Stimulated activated CD4-positive, alpha-beta T cell treated with anti-CD3 and anti-CD28 coated beads, Interleukin-15, amount 100 ng/mL, for 1 hour (primary cell): ENCODE results near the gene CDK19.

Experiments used
- DNase-seq, 2 donors: peaks; one replicate each; pipeline ENCODE4 v3.0.0-alpha.2; 2020; ENCODE audit warnings: low read depth in 1 of 2, low spot score in 1 of 2

CDK19 gene

DNA sequence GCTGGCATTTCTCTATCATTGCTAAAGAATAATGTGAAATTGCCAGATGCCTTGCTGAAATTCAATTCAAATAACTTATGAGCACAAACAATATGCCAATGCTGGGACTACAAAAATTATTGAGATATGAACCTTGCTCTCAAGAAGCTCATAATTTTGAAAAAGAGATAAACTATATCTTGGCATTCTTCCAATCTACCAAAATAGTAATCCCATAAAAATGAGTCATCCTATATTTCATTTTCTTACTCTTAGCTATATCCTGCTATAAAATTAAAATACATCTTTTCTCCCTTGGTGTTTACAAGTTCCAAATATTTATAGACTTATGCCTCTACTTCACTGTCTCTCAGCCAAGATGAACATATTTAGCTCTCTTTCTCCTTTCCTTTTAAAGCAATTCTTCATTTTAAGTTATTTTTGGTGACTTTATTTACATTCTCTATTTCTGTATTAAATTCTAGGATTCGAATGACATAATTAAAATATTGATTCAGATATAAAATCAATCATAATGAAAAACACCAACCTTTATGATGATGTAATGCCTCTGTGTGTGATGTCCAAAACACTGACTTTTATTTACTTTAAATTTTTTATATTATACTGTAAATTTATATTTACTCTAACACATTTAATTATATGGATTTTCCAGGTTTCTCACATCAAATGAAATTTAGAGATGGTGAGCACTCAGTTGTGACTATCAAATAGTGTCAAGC is 152.6 kb downstream of the CDK19 start:
- no peak for DNase-seq

GRCh38 chr6:110661414-110661813 is 153.9 kb downstream of the CDK19 start:
- DNase-seq: no peak

GRCh38 chr6:110660066-110660655 is 155.1 kb downstream of the CDK19 start:
- DNase-seq: no peak

DNA sequence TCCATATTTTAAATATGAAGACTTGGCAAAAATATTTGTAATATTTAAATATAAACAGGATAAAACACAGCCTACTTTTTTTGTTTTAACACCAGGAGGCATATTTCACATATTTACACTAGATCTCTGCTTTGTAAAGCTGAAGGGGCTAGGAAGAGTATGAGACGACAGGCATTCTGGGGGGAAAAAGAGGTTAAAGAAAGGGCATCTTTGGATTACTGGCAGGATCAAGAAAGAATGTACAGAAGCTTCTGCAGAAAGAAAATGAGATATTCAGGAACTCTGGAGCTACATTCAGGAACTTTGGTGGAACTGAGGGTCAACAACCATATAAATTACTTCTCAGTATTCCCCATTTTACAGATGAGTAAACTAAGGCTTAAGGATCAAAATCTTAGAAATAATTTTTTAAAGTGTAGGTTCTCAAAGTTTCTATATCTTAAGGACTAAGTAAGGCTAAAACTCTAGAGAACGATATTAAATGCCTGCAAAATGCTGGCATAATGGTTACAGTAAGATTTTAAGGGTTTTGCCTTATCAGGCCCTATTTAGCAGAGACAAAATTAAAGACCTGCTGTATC is 156.5 kb downstream of the CDK19 start:
- no peak for DNase-seq

DNA sequence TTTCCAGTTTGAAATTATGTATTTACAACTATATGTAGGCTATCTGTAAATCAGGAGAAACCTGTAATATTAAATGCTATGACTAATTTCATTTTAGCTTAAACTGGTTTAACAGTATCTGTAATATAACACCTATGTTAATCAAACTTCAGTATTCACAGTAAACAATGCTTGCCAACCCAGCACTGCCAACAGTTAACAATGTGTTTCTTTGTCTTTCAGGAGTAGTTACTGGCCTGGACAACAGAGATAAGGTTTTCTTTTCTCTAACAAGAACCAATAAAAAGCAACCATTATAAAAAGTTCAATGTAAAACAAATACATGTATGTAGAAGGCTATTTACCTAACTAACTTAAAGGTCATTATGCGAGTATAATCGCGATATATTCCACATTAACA is 158.8 kb downstream of the CDK19 start:
- DNase-seq: no peak

DNA sequence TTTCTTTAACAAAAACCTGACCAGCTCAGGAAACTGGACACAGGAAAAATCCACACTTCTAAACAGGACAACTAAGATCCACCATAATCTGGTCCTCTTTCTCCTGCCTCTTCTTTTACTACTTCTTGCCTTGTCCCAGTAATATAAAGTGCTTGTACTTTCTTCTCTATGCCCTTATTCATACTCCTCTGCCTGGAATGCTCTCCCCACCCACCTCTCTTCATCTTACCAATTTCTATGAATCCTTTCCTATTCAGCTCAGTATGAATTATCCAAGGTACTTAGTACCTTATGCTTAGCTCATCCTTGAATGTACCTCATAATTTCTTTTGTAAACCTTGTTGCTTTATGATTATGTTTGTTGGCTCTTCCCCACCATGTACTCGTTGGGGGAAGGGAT is 159.4 kb downstream of the CDK19 start:
- DNase-seq: no peak

GRCh38 chr6:110654096-110654820 is 161.0 kb downstream of the CDK19 start:
- DNase-seq: no peak

DNA sequence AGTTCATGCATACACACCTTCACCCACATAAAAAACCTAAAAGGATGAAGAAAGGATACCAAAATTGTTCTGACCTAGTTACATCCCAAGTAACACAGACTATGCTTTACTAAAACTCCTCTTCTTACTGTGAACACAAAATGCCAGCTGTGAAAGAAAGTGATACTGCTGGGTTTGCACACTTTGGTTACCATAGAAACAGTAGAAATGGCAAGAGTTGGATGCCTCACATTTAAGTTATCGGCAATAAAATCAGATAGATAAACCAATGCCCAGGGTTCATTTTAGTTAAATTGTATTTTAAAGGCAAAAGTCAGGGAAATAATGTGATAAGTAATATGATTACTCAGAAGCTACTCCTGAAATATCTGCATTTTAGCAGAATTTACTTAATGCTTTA is 161.9 kb downstream of the CDK19 start:
- no peak for DNase-seq

GRCh38 chr6:110652520-110652919 is 162.7 kb downstream of the CDK19 start:
- no peak for DNase-seq

DNA sequence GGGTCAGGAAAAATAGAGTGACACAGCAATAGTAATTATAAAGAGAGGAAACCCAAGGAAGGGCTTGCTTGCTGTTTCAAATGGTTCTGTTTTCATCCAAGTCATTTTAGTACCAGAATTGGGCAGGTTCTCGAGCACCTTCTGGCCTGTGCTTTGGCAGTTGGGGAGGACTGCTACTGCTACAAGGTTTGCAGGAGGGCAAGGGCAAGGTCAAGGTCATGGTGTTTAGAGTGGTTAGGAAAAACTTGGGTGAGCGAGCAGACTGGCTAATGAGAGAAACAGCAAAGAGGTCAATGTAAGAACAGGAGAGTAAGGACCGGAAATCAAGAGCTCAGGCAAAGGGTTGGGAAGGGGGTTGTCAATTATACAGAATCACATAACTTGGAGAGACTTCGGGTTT is 164.5 kb downstream of the CDK19 start:
- no peak for DNase-seq

- DNase-seq: no peak
Measured at GRCh38 chr6:110649704-110650103, 165.6 kb downstream of the CDK19 start.

DNA sequence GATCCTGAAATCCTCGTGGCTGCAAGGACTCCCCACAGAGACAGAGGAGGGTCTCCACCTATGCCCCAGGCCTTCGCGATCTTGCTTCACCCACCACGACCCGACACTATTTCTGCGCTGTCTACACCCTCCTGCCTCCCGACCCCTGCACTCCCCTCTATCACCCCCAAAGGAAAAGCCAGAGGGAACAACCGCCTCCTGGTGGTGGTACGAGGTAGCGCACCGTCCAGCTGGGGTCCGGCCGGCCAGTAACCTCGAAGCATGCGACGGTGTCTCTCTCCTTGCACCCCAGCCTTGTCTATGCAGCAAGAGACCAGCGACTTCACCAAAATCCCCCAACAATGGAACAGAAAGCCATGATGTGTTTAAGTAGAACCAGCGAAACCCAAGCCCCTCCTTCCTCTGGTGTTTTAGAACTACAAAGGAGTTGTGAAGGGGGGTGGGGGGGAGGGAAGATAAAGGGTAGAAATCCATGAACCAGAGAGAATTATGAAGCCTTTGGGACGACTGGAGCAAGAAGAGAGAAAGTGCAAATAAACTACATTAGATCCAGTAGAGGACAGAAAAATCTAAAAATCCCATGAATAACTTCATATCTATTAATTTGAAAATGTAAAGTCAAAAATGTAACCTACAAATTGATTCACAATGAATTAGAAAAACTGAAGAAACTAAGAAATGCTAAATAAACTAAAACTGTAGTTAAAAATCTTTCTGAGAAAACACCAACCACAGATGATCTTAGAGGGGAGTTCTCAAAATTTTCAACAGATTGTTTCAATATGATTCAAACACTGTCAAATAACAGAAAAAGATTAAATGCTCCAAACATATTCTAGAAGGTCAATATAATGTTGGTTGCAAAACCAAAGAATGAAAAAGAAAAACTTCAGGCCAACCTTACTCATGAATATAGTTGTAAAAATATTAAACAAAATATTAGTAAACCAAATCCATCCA is 168.0 kb downstream of the CDK19 start:
- DNase-seq: no peak

DNA sequence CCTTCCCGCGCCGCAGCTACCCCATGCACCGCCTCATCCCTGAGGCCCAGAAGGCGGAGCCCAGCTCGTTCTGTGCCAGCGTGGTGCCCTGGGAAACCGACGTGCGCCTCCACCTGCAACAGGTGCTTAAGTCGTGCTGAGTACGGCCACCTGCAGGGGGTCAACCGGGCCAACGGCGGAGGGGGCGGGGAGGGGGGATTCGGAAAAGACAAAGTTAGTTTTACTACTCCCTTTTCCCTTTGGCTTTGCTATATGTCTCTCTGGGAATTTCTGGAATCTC is 168.9 kb downstream of the CDK19 start:
- DNase-seq: no peak

DNA sequence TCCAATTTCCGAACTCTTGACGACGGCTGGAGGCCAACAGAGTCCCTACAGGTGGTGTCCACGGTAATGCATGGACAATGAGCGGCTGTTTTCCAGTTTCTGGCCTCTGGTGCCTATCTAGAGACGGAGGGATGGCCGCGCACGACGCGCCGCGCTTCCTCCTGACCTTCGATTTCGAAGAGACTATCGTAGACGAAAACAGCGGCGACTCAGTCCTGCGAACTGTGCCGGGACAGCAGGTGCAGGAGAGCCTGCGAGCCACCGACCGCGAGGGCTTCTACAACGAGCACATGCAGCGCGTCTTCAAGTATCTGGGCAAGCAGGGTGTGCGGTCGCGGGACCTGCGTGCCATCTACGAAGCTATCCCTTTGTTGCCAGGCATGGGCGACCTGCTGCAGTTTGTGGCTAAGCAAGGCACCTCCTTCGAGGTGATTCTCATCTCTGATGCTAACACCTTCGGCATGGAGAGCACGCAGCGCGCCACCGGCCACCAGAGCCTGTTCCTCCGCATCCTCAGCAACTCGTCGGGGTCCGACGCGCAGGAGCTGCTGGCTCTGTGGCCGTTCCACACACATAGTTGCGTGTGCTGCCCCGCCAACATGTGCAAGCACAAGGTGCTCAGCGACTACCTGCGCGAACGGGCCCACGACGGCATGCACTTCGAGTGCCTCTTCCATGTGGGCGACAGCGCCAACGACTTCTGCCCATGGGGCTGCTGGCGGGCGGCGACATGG is 169.4 kb downstream of the CDK19 start:
- DNase-seq: no peak

GRCh38 chr6:110643175-110643574 is 172.1 kb downstream of the CDK19 start:
- no peak for DNase-seq

DNA sequence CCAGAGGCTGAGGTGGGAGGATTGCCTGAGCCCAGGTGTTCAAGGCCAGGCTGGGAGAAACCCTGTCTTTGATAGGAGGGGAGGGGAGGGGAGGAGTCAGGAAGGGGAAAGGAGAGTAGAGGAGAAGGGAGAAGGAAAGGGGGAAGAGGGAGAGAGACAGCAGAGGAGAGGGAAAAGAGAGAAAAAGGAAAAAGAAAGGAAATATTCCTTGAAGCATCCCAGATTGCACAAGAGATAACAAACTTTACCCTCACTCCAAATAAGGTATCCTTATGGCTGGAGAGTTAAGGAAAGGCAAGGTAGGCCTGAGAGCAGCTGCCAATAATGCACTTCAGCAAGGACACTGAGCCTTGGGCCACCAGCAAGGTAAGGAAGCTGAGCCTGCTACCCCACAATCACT is 172.6 kb downstream of the CDK19 start:
- no peak for DNase-seq

GRCh38 chr6:110636781-110637180 is 178.5 kb downstream of the CDK19 start:
- DNase-seq: no peak

DNA sequence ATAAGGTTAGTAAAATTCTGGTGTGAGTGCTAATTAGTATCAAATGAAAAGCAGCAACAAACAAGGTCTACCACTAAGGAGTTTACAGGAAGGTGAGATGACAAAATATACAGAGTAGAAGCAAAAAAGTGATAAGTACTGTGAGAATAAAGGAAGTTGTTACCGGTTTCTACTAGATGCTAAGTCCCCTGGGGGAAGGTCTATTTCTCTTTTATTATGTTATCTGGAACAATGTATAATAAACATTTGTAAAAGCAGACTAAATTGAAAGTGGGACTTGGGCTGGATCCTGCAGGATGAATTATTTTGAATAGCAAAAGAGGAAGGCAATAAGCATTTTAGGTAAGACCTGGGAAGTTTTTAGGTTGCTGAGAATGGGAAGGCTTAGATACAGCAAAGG is 180.2 kb downstream of the CDK19 start:
- no peak for DNase-seq

- DNase-seq: no peak
Measured at GRCh38 chr6:110633731-110634213, 181.5 kb downstream of the CDK19 start.

DNA sequence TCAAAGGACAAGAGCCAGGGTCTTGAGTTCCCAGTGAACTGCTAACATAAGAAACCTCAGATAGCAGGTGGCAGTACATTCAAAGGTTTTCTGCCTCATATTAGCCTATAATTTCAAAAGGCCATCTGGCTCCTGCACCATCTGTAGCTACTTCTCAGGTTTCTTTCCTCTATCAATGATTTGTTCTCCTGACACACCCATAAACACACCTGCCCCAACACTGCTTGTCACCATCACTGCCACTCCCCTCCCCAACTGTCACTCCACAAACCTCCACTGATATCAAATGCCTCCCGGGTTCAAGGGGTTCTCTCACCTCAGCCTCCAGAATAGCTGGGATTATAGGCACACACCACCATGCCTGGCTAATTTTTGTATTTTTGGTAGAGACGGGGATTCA is 186.1 kb downstream of the CDK19 start:
- DNase-seq: no peak
